Peyer's patch (tissue), 4 donors: ENCODE measurements around the gene TMEM225B.

Experiments used
- POLR2A ChIP-seq, 2 donors: fragments of 450-650 bp; IDR thresholded peaks; one replicate each; pipeline ENCODE4 v1.5.1; 2017; ENCODE audit warnings: antibody characterized with exemption in 2 of 2, mild to moderate bottlenecking in 2 of 2, moderate library complexity in 2 of 2
- TF ChIP-seq, protein P1 (sequence below), 6 experiments: fragments of 450-650 bp in 4 of 6; fragments of 200-600 bp in 2 of 6; sonication (generic) in 1 of 6; IDR thresholded peaks; one replicate each; pipeline ENCODE4 v1.5.1; 2017 to 2019; ENCODE audit warnings: antibody characterized with exemption in 6 of 6, mild to moderate bottlenecking in 3 of 6, moderate library complexity in 1 of 6

DNA sequence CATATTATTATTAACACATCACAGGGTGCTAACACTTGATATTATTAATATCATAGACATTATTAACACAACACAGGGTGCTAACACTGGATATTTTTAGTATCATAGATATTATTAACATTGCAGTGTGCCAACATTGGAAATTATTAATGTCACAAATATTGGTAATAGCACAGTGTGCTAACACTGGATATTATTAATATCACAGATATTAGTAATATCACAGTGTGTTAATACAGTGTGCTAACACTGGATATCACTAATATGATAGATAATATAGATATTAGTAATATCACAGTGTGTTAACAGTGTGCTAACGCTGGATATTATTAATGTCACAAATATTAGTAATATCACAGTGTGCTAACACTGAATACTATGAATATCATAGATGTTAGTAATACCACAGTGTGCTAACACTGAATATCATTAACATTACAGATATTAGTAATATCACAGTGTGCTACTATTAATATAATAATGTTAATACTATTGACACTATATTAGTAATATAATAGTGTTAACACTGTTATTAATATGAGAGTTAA lies 1.6 kb upstream of the TMEM225B start:
- TF ChIP-seq, protein P1, sequence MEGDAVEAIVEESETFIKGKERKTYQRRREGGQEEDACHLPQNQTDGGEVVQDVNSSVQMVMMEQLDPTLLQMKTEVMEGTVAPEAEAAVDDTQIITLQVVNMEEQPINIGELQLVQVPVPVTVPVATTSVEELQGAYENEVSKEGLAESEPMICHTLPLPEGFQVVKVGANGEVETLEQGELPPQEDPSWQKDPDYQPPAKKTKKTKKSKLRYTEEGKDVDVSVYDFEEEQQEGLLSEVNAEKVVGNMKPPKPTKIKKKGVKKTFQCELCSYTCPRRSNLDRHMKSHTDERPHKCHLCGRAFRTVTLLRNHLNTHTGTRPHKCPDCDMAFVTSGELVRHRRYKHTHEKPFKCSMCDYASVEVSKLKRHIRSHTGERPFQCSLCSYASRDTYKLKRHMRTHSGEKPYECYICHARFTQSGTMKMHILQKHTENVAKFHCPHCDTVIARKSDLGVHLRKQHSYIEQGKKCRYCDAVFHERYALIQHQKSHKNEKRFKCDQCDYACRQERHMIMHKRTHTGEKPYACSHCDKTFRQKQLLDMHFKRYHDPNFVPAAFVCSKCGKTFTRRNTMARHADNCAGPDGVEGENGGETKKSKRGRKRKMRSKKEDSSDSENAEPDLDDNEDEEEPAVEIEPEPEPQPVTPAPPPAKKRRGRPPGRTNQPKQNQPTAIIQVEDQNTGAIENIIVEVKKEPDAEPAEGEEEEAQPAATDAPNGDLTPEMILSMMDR (IDR thresholded peaks at IDR 0.05), result no peak
- no peak for TF ChIP-seq POLR2A (IDR thresholded peaks at IDR 0.05)
